SU-DHL-6 (cell line): ENCODE measurements around the gene SPTBN1.

Source experiments
- H2AFZ ChIP-seq: fragments of 200-600 bp; sonication (generic); 2 replicates; pipeline ENCODE4 v1.6.1; 2014; ENCODE audit warnings: low read depth, mild to moderate bottlenecking, moderate library complexity, mixed read lengths, antibody characterized with exemption, low read length; ENCODE audit not compliant: severe bottlenecking
- H3F3A ChIP-seq: fragments of 200-600 bp; shearing (Covaris generic); 2 replicates; pipeline ENCODE4 v1.6.0; 2016; ENCODE audit warnings: antibody characterized with exemption, mild to moderate bottlenecking; ENCODE audit not compliant: insufficient read depth
- H3K27ac ChIP-seq: fragments of 200-600 bp; sonication (generic); 2 replicates; pipeline ENCODE4 v1.5.1; 2016; ENCODE audit warnings: low read depth, mild to moderate bottlenecking, low read length, moderate library complexity, mixed read lengths
- H3K27me3 ChIP-seq: fragments of 200-600 bp; sonication (generic), shearing (Covaris generic); 2 replicates; pipeline ENCODE4 v1.6.0; 2014; ENCODE audit warnings: mild to moderate bottlenecking, low read length
- H3K36me3 ChIP-seq: fragments of 200-600 bp; sonication (generic); 2 replicates; pipeline ENCODE4 v1.6.1; 2014; ENCODE audit warnings: mild to moderate bottlenecking, low read length, mixed read lengths
- H3K4me2 ChIP-seq: fragments of 300-600, 200-600 bp; shearing (Covaris generic), sonication (generic); 2 replicates; pipeline ENCODE4 v1.6.0; 2014; ENCODE audit warnings: low read length, low read depth, mild to moderate bottlenecking; ENCODE audit not compliant: poor library complexity, severe bottlenecking
- H3K4me3 ChIP-seq: fragments of 200-600 bp; sonication (generic); 2 replicates; pipeline ENCODE4 v1.5.1; 2014; ENCODE audit warnings: antibody characterized with exemption, low read length, mild to moderate bottlenecking, mixed read lengths; ENCODE audit not compliant: insufficient read depth, poor library complexity, severe bottlenecking
- H3K79me2 ChIP-seq: fragments of 200-600 bp; sonication (generic); 2 replicates; pipeline ENCODE4 v1.6.1; 2014; ENCODE audit warnings: mild to moderate bottlenecking, low read length, moderate library complexity; ENCODE audit not compliant: insufficient read depth
- H3K9ac ChIP-seq: fragments of 200-600 bp; sonication (generic); 2 replicates; pipeline ENCODE4 v1.7.0; 2014; ENCODE audit warnings: mild to moderate bottlenecking, low read length
- H3K9me2 ChIP-seq: fragments of 200-600 bp; sonication (generic); replicated peaks from 2 replicates; pipeline ENCODE4 v1.6.1; 2014; ENCODE audit warnings: low read length; ENCODE audit not compliant: insufficient read depth
- H3K9me3 ChIP-seq: fragments of 200-600 bp; sonication (generic); 2 replicates; pipeline ENCODE4 v1.6.1; 2014; ENCODE audit warnings: low read length, mixed read lengths; ENCODE audit not compliant: insufficient read depth
- H4K20me1 ChIP-seq: fragments of 200-600 bp; sonication (generic); 2 replicates; pipeline ENCODE4 v1.6.1; 2014; ENCODE audit warnings: low read depth, mild to moderate bottlenecking, antibody characterized with exemption, low read length, moderate library complexity, mixed read lengths
- EZH2phosphoT487 ChIP-seq: fragments of 200-600 bp; sonication (generic), shearing (Covaris generic); conservative IDR thresholded peaks from 2 replicates; pipeline ENCODE4 v1.6.1; 2018; ENCODE audit warnings: mild to moderate bottlenecking, antibody characterized with exemption, low read length, moderate library complexity, mixed read lengths
- TF ChIP-seq, protein P1 (sequence below): fragments of 200-600 bp; sonication (generic); IDR thresholded peaks from one replicate; pipeline ENCODE4 v1.5.1; 2017; ENCODE audit warnings: antibody characterized with exemption, mild to moderate bottlenecking, low read length, moderate library complexity; ENCODE audit not compliant: insufficient read depth, poor library complexity, severe bottlenecking

The SPTBN1 gene

DNA sequence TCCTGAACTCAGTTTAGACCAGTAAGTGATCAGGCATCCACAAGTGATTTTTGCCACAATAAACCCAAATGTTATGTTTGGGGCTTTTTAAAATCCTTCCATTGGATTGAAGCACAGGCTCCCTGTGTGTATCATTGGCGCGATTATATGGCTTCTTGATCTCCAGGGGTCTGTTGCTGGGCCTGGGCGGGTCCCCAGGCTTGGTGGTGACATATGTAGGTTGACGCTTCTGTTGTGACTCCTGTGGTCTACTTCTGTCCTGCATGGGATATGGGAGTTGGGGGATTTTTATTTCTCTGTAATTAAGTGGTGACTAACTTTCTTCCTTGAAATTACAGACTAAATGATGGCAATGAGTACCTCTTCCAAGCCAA is 211.1 kb downstream of the SPTBN1 start:
- no peaks in the 10 kb centered on the region for H4K20me1 ChIP-seq
- no peaks in the 10 kb centered on the region for H3K36me3 ChIP-seq
- no peak overlapping the region for H3K27ac ChIP-seq
- no peaks in the 10 kb centered on the region for H3K9me2 ChIP-seq
- no peaks in the 10 kb centered on the region for H3K9me3 ChIP-seq
- TF ChIP-seq, protein P1, sequence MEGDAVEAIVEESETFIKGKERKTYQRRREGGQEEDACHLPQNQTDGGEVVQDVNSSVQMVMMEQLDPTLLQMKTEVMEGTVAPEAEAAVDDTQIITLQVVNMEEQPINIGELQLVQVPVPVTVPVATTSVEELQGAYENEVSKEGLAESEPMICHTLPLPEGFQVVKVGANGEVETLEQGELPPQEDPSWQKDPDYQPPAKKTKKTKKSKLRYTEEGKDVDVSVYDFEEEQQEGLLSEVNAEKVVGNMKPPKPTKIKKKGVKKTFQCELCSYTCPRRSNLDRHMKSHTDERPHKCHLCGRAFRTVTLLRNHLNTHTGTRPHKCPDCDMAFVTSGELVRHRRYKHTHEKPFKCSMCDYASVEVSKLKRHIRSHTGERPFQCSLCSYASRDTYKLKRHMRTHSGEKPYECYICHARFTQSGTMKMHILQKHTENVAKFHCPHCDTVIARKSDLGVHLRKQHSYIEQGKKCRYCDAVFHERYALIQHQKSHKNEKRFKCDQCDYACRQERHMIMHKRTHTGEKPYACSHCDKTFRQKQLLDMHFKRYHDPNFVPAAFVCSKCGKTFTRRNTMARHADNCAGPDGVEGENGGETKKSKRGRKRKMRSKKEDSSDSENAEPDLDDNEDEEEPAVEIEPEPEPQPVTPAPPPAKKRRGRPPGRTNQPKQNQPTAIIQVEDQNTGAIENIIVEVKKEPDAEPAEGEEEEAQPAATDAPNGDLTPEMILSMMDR = no peak
- no peak for TF ChIP-seq EZH2phosphoT487
- no peak overlapping the region for H3K4me3 ChIP-seq
- H3K79me2 ChIP-seq = no peaks in the 10 kb centered on the region
- H3K4me2 ChIP-seq = no peak overlapping the region
- H3K9ac ChIP-seq = no peak overlapping the region
- no peaks in the 10 kb centered on the region for H3F3A ChIP-seq
- no peaks in the 10 kb centered on the region for H3K27me3 ChIP-seq
- no peak overlapping the region for H2AFZ ChIP-seq

DNA sequence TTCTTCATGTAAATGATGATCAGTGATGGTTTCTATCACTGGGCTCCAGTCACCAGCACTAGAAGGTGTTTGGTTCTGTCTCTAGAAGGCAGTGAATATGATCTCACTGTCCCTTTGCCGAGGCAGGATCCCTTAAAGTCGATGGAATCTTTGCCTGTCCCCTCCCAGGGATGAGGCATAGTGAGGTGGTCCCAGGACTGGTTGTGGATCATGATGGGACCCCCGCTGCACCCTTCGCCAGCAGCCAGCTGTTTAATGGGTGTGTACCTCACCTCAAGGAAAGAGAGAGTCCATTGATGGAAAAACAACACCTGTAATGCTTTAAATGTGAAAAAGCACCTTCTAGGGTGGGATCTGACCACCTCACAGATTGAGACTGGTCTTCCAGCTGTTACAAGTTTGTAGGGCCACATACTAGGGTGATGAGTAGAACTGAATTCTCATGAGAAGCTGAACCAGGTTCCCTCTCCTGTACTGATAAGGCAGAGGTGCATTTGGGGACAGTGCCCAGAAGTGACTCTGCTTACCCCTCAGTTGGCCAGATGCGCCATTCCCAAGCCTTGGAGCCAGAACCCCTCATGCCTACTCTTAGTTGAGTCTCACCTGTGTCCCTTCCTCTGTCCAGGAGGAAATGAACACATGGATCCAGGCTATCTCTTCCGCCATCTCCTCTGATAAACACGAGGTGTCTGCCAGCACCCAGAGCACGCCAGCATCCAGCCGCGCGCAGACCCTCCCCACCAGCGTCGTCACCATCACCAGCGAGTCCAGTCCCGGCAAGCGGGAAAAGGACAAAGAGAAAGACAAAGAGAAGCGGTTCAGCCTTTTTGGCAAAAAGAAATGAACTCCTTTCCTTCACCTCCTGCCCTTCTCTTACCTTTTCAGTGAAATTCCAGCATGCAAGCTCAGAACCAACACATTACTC is 211.9 kb downstream of the SPTBN1 start:
- Histone ChIP-seq H2AFZ (no peak overlapping the region), H3F3A (no peaks in the 10 kb centered on the region), H3K79me2 (no peaks in the 10 kb centered on the region), H3K4me3 (no peak overlapping the region), H3K27me3 (no peaks in the 10 kb centered on the region), H3K9me2 (no peaks in the 10 kb centered on the region), H3K27ac (no peak overlapping the region), H3K9me3 (no peaks in the 10 kb centered on the region), H3K36me3 (no peaks in the 10 kb centered on the region), H3K4me2 (no peak overlapping the region), H3K9ac (no peak overlapping the region), H4K20me1 (no peaks in the 10 kb centered on the region)
- TF ChIP-seq EZH2phosphoT487 = no peak
- TF ChIP-seq, protein P1 = no peak

DNA sequence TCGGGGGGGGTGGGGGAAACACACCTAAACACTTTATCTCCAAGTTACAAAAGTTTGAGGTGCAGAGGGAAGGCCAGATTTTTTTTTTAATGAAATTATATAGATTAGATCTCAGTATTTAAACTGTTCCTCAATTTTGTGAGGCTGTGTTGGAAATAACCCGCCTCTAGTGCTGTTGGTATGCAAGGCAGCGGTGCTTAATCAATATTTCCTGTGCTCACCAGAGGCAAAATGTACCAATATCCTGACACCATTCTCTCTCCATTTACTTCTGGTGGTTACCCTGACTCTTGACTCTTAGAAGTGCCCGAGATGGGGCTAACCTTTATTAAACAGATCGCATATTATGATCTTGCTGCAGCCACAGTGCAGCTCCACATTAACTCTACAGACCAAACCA is 212.6 kb downstream of the SPTBN1 start:
- TF ChIP-seq, protein P1 = no peak
- no peak for TF ChIP-seq EZH2phosphoT487
- no peak overlapping the region for H3K4me3 ChIP-seq

More for the DNA sequence above, 212.6 kb downstream of the SPTBN1 start:
- Histone ChIP-seq H3K27ac (no peak overlapping the region), H3K36me3 (no peaks in the 10 kb centered on the region), H4K20me1 (no peaks in the 10 kb centered on the region), H2AFZ (no peak overlapping the region), H3F3A (no peaks in the 10 kb centered on the region), H3K9me3 (no peaks in the 10 kb centered on the region), H3K9me2 (no peaks in the 10 kb centered on the region), H3K79me2 (no peaks in the 10 kb centered on the region), H3K27me3 (no peaks in the 10 kb centered on the region), H3K4me2 (no peak overlapping the region), H3K9ac (no peak overlapping the region)
